ENCODE measurements around the gene LMTK3. TPM values are rescaled to one million over a fixed set of nuclear protein-coding genes. Genes with fewer than 3 reads are reported as not detected.
A peak's percentile ranks its signal among the peaks of the same experiment; 100 is the strongest.

LMTK3 gene
- total RNA-seq, 1 donor from 2014 or later: 12.2 TPM

- Mint-ChIP-seq H3K27me3 (no peaks in the 10 kb centered on the region), H3K4me3 (peak overlapping the region; percentile 93), H3K4me1 (ENCODE audit: unreplicated experiment) (peaks cover 5% of the 10 kb centered on the region), H3K27ac (peak overlapping the region; percentile 96), H3K9me3 (no peaks in the 10 kb centered on the region), H3K36me3 (peaks cover 10% of the 10 kb centered on the region)
- peak; percentile 99 for DNase-seq (ENCODE audit: extremely low spot score, unreplicated experiment)
- TF ChIP-seq CTCF (conservative IDR thresholded peaks at IDR 0.05): no peak
These were observed 42.8 kb downstream of the LMTK3 start for GRCh38 chr19:48468772-48469288.

- H3K4me1 Mint-ChIP-seq (ENCODE audit: unreplicated experiment): peaks cover 5% of the 10 kb centered on the region
- H3K36me3 Mint-ChIP-seq: peaks cover 4% of the 10 kb centered on the region
- H3K27ac Mint-ChIP-seq: no peak overlapping the region
- no peak for TF ChIP-seq CTCF (conservative IDR thresholded peaks at IDR 0.05)
- DNase-seq (ENCODE audit: extremely low spot score, unreplicated experiment): no peak
- no peak overlapping the region for H3K4me3 Mint-ChIP-seq
- no peaks in the 10 kb centered on the region for H3K9me3 Mint-ChIP-seq
- no peaks in the 10 kb centered on the region for H3K27me3 Mint-ChIP-seq
These were observed 44.9 kb downstream of the LMTK3 start for GRCh38 chr19:48466561-48467325.

GRCh38 chr19:48465215-48465614 is 46.4 kb downstream of the LMTK3 start:
- peaks cover 5% of the 10 kb centered on the region for H3K4me1 Mint-ChIP-seq (ENCODE audit: unreplicated experiment)
- TF ChIP-seq CTCF (conservative IDR thresholded peaks at IDR 0.05): no peak
- no peak for DNase-seq (ENCODE audit: extremely low spot score, unreplicated experiment)
- H3K9me3 Mint-ChIP-seq: no peaks in the 10 kb centered on the region
- H3K4me3 Mint-ChIP-seq: no peak overlapping the region
- no peak overlapping the region for H3K27ac Mint-ChIP-seq
- no peaks in the 10 kb centered on the region for H3K27me3 Mint-ChIP-seq
- H3K36me3 Mint-ChIP-seq: no peaks in the 10 kb centered on the region

DNA sequence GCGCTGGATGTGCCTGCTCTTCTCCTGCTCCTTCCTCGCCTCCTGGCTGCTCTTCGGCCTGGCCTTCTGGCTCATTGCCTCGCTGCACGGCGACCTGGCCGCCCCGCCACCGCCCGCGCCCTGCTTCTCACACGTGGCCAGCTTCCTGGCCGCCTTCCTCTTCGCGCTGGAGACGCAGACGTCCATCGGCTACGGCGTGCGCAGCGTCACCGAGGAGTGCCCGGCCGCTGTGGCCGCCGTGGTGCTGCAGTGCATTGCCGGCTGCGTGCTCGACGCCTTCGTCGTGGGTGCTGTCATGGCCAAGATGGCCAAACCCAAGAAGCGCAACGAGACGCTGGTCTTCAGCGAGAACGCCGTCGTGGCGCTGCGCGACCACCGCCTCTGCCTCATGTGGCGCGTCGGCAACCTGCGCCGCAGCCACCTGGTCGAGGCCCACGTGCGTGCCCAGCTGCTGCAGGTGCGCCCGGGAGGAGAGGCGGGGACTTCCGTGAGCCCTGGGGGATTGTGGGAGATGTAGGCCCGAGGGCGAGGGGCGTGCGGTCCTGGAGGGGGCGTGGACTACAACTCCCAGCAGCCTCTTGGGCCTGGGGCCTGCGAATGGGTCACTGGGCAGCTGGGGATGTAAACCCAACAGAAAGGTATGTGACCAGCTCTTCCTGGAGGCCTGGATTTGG is 49.5 kb downstream of the LMTK3 start:
- DNase-seq (ENCODE audit: extremely low spot score, unreplicated experiment): no peak

DNA sequence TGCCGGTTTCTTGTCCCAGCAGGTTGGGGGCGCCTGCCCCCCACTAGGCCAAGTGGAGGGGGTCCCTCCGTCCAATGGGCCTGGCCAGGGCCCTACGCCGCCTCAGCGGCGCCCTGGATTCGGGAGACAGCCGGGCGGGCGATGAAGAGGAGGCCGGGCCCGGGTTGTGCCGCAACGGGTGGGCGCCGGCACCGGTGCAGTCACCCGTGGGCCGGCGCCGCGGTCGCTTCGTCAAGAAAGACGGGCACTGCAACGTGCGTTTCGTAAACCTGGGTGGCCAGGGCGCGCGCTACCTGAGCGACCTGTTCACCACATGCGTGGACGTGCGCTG is 50.0 kb downstream of the LMTK3 start:
- no peaks in the 10 kb centered on the region for H3K9me3 Mint-ChIP-seq

More for the DNA sequence above, 49.5 kb downstream of the LMTK3 start:
- Mint-ChIP-seq H3K27ac (no peak overlapping the region), H3K36me3 (no peaks in the 10 kb centered on the region), H3K4me3 (no peak overlapping the region), H3K9me3 (no peaks in the 10 kb centered on the region), H3K4me1 (ENCODE audit: unreplicated experiment) (no peaks in the 10 kb centered on the region), H3K27me3 (no peaks in the 10 kb centered on the region)
- no peak for TF ChIP-seq CTCF (conservative IDR thresholded peaks at IDR 0.05)

More for the DNA sequence above, 50.0 kb downstream of the LMTK3 start:
- Mint-ChIP-seq H3K27ac (no peak overlapping the region), H3K4me3 (no peak overlapping the region), H3K4me1 (ENCODE audit: unreplicated experiment) (no peaks in the 10 kb centered on the region), H3K36me3 (no peaks in the 10 kb centered on the region), H3K27me3 (no peaks in the 10 kb centered on the region)
- TF ChIP-seq CTCF (conservative IDR thresholded peaks at IDR 0.05): no peak
- DNase-seq (ENCODE audit: extremely low spot score, unreplicated experiment): no peak

Data from type B pancreatic cell (in vitro differentiated cells).